Right lobe of liver (tissue), 6 donors: ENCODE results near the gene FBXO21. TPM values are rescaled to one million over a fixed set of nuclear protein-coding genes. Genes with fewer than 3 reads are reported as not detected.

Experiments used
- ATAC-seq, 4 donors: fragments of 200-7000 bp; cut with Tn5 transposase; one replicate each; pipeline ENCODE4 v1.9.1; 2020; ENCODE audit warnings: mild to moderate bottlenecking in 4 of 4, moderate library complexity in 4 of 4
- DNase-seq, 3 donors: peaks; one replicate each; pipeline ENCODE4 v3.0.0-alpha.2; 2020
- H3K27ac ChIP-seq, 3 donors: fragments of 200-600 bp; one replicate each; pipeline ENCODE4 v1.8.0; 2022
- H3K27me3 ChIP-seq, 2 donors: fragments of 200-600 bp; one replicate each; pipeline ENCODE4 v1.8.0; 2022
- H3K36me3 ChIP-seq, 4 donors: fragments of 200-600 bp; sonication (generic) in 1 of 4; one replicate each; pipeline versions ENCODE4 v1.5.1 to v1.8.0; 2017 to 2022; ENCODE audit warnings: control low read depth in 1 of 4
- H3K4me1 ChIP-seq, 4 donors: fragments of 200-600 bp; sonication (generic) in 1 of 4; one replicate each; pipeline versions ENCODE4 v1.5.1 to v1.8.0; 2017 to 2022; ENCODE audit warnings: control low read depth in 1 of 4
- H3K4me3 ChIP-seq, 3 donors: fragments of 200-600 bp; one replicate each; pipeline ENCODE4 v1.8.0; 2022
- H3K9me3 ChIP-seq, 4 donors: fragments of 200-600 bp; sonication (generic) in 1 of 4; one replicate each; pipeline versions ENCODE4 v1.5.1 to v1.8.0; 2017 to 2022; ENCODE audit warnings: control low read depth in 1 of 4
- POLR2A ChIP-seq: fragments of 450-650 bp; IDR thresholded peaks from one replicate; pipeline ENCODE4 v1.6.1; 2017; ENCODE audit warnings: antibody characterized with exemption, mild to moderate bottlenecking
- WGBS: methylation state at CpG from one replicate; pipeline ENCODE4 v1.1.6; 2018; ENCODE audit warnings: low coverage, low lambda C conversion rate; ENCODE audit not compliant: insufficient coverage; ENCODE audit errors: missing lambda C conversion rate; 5-methylcytosine and 5-hydroxymethylcytosine counted together
- intact Hi-C, 2 donors: fragments of 100-400 bp; cut with DNase I; formaldehyde crosslinking; loops; one replicate each; pipeline versions ENCODE4 v1.11.2 to v1.14.1; 2022
- total RNA-seq, 6 experiments: library from RNA; depleted of rRNA in 2 of 6; stranded (reverse); fragments of >200 nt in 2 of 6; fragmentation: NEBNext Ultra II Directional in 3 of 6; extraction: Animal tissue kit (Norgen Biotek cat#: 25700) in 3 of 6; gene quantifications; one replicate each; pipeline versions ENCODE4 v1.1.0 to v1.2.4, GENCODE V29; 2016 to 2023
- TF ChIP-seq, protein P1 (sequence below), 4 donors: fragments of 200-600 bp in 3 of 4; fragments of 450-650 bp in 1 of 4; IDR thresholded peaks; one replicate each; pipeline versions ENCODE4 v1.5.1 to v1.8.0; 2016 to 2022; ENCODE audit warnings: antibody characterized with exemption in 4 of 4, mild to moderate bottlenecking in 2 of 4
- donor health status: DM: no; HTN: yes; CAD: no.
- donor health status: DM: no; HTN: no; CAD: no.
- donor health status: DM: no; HTN: no; CAD: no.
- donor health status: DM: no; HTN: yes; CAD: no.
- donor health status: DM: no; HTN: yes; CAD: no.

Gene FBXO21
- total RNA-seq, 6 experiments from 2014 or later: 12.8 to 28.7 (median 20.1) TPM

GRCh38 chr12:117143008-117143532, 47.2 kb downstream of the FBXO21 start:
- ATAC-seq: peak; percentile 63 to 80 (median 78)
- intact Hi-C loops: no loop called here
- Histone ChIP-seq H3K4me1 (peaks cover 0 to 19% (median 4%) of the 10 kb centered on the region in 4 donors), H3K4me3 (no peak overlapping the region), H3K27ac (peak overlapping the region; percentile 8 to 63 (median 52)), H3K36me3 (peaks cover 0 to 14% (median 4%) of the 10 kb centered on the region in 4 donors), H3K9me3 (no peaks in the 10 kb centered on the region), H3K27me3 (no peaks in the 10 kb centered on the region)
- DNase-seq: peak; percentile 66 to 75 (median 69)
- WGBS: 54% methylated on average over 13 of the region's 18 CpGs
- peak; percentile 24 for TF ChIP-seq POLR2A
- TF ChIP-seq, protein P1, sequence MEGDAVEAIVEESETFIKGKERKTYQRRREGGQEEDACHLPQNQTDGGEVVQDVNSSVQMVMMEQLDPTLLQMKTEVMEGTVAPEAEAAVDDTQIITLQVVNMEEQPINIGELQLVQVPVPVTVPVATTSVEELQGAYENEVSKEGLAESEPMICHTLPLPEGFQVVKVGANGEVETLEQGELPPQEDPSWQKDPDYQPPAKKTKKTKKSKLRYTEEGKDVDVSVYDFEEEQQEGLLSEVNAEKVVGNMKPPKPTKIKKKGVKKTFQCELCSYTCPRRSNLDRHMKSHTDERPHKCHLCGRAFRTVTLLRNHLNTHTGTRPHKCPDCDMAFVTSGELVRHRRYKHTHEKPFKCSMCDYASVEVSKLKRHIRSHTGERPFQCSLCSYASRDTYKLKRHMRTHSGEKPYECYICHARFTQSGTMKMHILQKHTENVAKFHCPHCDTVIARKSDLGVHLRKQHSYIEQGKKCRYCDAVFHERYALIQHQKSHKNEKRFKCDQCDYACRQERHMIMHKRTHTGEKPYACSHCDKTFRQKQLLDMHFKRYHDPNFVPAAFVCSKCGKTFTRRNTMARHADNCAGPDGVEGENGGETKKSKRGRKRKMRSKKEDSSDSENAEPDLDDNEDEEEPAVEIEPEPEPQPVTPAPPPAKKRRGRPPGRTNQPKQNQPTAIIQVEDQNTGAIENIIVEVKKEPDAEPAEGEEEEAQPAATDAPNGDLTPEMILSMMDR (IDR thresholded peaks at IDR 0.05): no peak

GRCh38 chr12:117142094-117142493, 48.2 kb downstream of the FBXO21 start:
- DNase-seq (no peak), ATAC-seq (no peak)
- WGBS: 86% methylated on average over 5 of the region's 12 CpGs

GRCh38 chr12:117141097-117141898, 49.0 kb downstream of the FBXO21 start:
- H3K36me3 ChIP-seq: peaks cover 0 to 14% (median 4%) of the 10 kb centered on the region in 4 donors
- ATAC-seq (peak in 2 of 4 donors; percentile 17 to 20), DNase-seq (no peak)
- intact Hi-C loops: no loop called here
- no peaks in the 10 kb centered on the region for H3K9me3 ChIP-seq
- peaks cover 0 to 19% (median 4%) of the 10 kb centered on the region in 4 donors for H3K4me1 ChIP-seq
- no peak overlapping the region for H3K27ac ChIP-seq
- TF ChIP-seq, protein P1 (IDR thresholded peaks at IDR 0.05): no peak
- no peak for TF ChIP-seq POLR2A
- 79% methylated on average over 14 of the region's 29 CpGs for WGBS
- no peaks in the 10 kb centered on the region for H3K27me3 ChIP-seq
- H3K4me3 ChIP-seq: no peak overlapping the region

More at GRCh38 chr12:117142094-117142493, 48.2 kb downstream of the FBXO21 start:
- Histone ChIP-seq H3K4me1 (peaks cover 0 to 19% (median 4%) of the 10 kb centered on the region in 4 donors), H3K27me3 (no peaks in the 10 kb centered on the region), H3K4me3 (no peak overlapping the region), H3K27ac (peak overlapping the region in 1 of 3 donors; percentile 44), H3K36me3 (peaks cover 0 to 14% (median 4%) of the 10 kb centered on the region in 4 donors), H3K9me3 (no peaks in the 10 kb centered on the region)
- TF ChIP-seq POLR2A: no peak
- TF ChIP-seq, protein P1 (IDR thresholded peaks at IDR 0.05): no peak
- intact Hi-C loops: no loop called here

DNA sequence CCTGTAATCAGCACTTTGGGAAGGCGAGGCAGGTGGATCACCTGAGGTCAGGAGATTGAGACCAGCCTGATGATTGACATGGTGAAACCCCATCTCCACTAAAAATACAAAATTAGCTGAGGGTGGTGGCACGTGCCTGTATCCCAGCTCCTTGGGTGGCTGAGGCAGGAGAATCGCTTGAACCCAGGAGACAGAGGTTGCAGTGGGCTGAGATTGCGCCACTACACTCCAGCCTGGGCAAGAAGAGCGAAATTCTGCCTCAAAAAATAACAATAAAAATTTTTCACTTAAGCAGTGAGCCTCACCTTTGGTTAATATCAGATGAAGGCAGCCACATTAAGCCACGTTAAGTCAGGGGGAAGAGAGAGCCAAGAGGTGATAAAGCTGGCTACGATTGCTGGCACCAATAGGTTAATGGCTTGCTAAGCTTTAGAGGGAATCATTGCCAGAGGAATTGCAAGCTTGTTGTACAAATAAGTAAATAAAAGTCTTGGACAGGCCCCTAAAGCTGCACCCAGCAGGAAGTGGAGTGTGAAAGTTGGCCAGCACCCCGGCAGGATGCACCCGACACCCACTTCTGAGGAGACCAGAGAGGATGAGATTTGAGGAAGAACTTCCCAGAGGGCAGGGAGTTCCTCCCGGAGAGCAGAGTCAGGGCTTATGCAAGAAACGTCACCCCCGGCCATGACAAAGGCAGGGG, 49.7 kb downstream of the FBXO21 start:
- H3K9me3 ChIP-seq: no peaks in the 10 kb centered on the region
- DNase-seq: peak; percentile 68 to 84 (median 80)
- H3K27me3 ChIP-seq: no peaks in the 10 kb centered on the region
- H3K4me1 ChIP-seq: peaks cover 0 to 19% (median 4%) of the 10 kb centered on the region in 4 donors
- intact Hi-C loops: no loop called here
- TF ChIP-seq, protein P1 (IDR thresholded peaks at IDR 0.05): no peak
- TF ChIP-seq POLR2A: no peak
- peak overlapping the region in 1 of 3 donors; percentile 7 for H3K27ac ChIP-seq
- peak; percentile 73 to 81 (median 76) for ATAC-seq
- 36% methylated on average over 12 of the region's 12 CpGs for WGBS
- no peak overlapping the region for H3K4me3 ChIP-seq
- peaks cover 0 to 8% (median 2%) of the 10 kb centered on the region in 4 donors for H3K36me3 ChIP-seq
